CD4-positive, alpha-beta T cell treated with Interleukin-15 for 1 hour (primary cell): ENCODE results near the gene ST6GALNAC1.

Source experiments
- DNase-seq: peaks from one replicate; pipeline ENCODE4 v3.0.0-alpha.2; 2020

The ST6GALNAC1 gene

DNA sequence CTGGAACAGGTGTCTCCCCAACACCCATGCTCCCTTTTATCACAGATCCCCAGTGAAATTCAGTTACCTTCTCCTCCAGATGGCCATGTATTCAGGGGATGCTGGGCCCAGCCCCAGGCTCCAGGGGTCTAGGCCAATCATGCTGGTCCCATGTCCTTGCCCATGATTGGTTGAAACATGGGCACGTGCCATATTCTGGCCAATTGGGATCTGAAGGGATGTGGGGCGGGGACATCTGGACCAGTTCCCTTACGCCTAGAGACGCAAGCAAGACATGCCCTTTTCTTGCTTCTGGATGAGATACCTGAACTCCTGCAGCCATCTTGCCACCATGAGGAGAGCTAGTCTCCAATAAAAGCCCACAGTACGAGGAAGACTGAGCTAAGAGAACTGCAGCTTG, 31.0 kb upstream of the ST6GALNAC1 start:
- no peak for DNase-seq

DNA sequence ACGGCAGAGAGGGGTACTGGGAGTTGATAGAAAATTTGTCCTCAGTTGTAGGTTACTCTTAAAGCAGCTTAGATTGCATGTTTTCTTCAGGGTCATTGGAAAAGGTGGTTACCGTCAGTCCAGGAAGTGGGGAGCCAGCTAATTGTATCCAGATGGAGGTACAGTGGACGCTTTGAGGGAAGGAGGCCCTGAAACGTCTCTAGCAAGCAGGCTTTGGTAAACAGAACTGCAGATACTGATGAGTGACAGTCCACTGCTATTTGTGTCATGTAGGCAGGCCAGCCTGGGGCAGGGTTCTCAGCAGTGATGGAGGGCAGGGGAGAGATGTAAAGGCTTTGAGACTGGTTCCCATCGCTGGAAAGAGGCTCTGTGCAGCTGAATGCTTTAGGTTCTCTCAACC, 30.2 kb upstream of the ST6GALNAC1 start:
- no peak for DNase-seq

DNA sequence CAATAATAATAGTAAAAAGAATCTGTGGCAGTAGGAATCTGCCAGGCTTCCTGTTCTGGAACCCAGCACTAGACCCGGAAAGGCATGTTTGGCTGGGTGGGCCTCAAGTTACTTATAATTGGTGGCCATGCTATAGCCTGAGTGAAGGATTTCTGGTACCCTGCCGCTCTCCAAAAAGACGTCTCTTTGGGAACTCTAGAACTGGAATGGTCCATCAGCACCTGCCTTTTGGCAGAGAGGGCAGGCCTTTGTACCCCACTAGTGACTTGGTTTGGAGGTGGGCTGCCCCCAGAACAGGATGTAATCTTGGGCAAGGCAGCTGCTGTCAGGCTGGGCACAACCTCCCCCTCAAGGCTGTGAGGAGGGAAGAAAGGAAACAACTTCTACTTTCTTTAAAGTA, 29.3 kb upstream of the ST6GALNAC1 start:
- DNase-seq = no peak

DNA sequence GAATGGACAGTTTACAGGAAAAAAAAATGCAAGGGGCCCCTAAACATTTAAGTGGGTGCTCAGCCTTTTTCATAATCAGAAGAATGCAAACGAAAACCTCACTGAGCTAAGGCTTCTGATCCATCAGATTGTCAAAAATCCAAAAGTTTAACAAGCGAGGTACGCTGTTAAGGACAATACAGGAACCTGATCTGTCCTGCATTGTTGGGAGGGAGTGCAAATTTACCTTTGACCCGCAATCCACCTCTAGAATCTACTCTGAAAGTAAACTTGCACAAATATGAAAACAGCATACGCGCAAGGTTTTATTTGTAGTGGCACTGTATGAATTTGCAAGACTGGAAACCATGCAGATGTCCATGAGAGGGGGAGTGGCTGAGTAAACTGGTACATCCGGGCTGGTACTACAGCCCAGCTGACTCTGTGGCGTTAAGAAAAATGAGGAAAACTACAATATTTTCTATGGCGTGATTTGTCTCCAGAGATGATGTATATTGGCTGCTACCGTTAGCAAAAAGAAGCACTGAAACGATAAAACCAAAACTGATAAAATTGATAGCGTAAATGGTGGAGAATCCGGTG, 28.8 kb upstream of the ST6GALNAC1 start:
- no peak for DNase-seq

DNA sequence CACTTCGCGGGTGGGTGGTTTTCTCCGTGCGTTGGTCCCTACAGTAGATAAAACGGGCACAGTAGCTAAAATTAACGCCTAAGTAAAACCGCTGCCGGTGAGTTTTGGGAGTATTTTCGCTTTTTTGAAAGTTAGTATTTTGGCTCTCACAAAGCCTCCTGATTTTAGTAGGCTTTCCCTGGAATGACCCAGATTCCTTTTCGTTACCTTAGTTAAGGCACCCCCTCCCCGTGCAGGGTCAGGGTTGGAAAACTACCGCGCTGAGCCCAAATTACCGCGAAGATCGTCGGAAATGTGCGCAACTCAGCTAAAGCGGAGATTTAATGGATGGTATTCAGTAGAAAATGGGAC, 28.3 kb upstream of the ST6GALNAC1 start:
- no peak for DNase-seq

DNA sequence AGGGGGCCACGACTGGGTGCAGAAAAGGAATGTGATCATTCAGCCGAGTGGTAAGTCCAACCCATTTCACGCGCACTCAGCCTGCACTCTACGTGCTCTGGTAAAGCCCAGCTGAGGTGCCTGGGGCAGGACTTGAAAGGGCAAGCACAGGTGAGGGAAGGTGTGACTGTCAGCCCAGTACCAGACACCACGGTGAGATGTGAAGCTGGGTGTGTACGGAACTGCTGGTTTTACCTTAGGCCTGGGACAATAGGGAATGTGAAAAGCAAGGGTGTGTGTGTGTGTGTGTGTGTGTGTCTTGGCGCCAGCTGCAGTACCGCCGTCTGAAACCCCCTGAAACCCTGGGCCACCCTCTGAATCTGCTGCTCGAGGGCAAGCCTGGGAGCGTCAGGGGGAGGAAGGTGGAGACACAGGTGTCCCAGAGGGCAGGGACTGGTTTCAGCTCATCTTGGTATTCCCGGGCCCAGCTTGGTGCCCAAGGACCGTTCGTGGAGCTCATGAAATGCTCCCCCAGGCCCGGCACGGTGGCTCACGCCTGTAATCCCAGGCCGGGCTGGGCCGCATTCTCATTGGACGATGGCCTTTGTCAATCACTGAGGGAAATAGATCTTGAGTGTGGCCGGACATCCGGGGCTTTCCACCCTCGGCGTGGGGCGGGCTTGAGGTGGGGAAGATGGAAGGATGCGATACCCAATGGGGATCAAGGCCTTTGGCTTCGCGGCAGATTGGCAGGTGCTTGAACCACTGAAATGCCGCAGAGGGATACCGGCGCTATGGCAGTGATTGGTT, 27.8 kb upstream of the ST6GALNAC1 start:
- DNase-seq = peak; percentile 99

DNA sequence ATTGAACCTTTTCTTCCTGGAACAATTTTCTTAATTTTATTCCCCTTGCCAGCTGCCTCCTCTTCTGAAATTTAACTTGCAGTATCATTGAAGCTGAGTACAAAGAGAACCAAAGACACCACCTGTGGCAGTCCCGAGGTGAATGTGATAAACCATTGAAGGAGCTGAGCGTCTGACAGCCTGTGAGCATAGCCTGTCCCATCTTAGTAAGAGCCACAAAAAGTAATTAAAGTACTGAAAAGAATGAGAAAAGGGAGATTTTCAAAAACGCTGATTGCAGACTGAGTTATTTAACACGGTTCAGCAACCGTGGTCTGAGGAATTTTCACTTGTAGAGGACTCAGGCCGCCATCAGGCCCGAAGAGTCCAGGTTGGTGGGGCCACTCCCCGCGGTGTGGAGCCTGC, 27.2 kb upstream of the ST6GALNAC1 start:
- DNase-seq = no peak

DNA sequence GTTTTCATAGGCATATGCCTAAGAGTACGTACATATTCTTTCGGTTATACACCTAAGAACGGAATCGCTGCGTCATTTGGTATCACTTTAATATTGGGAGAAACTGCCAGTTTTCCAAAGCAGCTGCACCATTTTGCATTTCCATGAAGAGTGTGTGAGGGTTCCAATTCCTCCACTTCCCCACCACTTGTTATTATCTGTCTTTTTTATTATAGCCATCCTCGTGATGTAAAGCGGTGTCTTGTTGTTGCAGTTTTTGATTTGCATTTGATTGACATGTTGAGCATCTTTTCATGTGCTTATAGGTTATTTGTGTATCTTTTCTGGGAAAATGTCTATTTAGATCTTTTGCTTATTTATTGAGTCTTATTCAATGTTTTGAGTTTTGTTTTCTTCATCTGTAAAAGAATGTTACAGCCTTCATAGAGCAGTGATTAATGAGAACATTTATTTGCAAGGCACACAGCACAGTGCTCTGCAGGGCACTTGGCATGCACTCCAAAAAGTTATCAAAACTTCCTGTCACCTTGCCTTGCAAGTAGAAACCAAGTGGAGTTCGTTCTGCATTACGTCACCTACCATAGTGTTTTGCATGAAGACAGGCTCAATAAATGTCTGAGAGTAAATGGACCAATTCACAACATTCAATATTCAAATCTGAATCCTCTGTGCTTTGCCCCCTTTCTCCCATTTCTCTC, 26.6 kb upstream of the ST6GALNAC1 start:
- DNase-seq = no peak

DNA sequence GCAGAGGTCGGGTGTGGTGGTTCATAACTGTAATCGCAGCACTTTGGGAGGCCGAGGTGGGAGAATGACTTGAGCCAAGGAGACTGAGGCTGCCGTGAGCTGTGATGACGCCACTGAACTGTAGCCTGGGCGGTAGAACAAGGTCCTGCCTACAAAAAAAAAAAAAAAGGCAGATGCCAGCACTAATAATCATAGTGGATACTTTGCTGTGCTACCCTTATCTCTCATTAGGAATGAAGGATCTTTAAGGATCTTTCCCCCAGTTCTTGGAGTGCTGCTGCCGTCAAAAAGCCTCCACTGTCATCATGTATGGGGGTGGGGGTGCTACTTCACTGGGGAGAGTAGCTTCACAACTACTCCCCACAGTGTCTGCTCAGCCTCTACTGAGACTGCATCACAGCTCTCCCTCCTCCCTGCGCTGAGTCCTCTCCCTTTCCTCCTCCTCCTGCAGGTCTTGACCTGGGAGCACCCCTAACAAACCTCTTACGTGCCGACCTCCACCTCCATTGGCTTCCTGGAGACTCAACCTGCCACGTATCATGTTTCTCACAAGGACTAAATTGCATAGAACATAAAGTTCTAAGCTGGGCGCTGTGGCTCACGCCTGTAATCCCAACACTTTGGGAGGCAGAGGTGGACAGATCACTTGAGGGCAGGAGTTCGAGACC, 24.4 kb upstream of the ST6GALNAC1 start:
- no peak for DNase-seq

DNA sequence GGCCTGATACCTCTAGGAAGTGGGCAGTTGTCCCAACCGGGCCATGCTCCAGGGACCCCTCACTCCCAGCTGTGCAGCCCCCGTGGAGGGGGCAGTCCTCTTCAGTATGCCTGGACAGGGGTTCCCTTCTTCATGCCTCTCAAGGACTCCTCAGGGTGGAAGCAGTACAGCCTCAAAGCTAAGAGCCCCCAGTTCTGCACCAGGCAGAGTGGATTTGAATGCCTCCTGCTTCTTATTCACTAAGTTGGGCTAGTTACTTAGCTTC, 23.9 kb upstream of the ST6GALNAC1 start:
- no peak for DNase-seq

DNA sequence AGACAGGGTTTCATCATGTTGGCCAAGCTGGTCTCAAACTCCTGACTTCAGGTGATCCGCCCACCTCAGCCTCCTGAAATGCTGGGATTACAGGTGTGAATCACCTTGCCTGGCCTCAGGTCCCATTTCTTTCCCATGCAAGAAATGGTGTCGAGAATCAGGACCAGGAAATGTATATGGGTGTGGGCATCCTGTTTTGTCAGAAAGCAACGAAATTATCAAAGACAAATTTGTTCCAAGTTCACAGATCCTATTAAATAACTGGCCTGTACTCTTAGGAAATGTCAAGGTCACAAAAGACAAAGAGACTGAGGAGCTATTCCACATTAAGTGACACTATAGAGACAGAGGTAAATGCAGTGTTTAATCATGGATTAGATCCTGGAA, 17.1 kb upstream of the ST6GALNAC1 start:
- DNase-seq = no peak

DNA sequence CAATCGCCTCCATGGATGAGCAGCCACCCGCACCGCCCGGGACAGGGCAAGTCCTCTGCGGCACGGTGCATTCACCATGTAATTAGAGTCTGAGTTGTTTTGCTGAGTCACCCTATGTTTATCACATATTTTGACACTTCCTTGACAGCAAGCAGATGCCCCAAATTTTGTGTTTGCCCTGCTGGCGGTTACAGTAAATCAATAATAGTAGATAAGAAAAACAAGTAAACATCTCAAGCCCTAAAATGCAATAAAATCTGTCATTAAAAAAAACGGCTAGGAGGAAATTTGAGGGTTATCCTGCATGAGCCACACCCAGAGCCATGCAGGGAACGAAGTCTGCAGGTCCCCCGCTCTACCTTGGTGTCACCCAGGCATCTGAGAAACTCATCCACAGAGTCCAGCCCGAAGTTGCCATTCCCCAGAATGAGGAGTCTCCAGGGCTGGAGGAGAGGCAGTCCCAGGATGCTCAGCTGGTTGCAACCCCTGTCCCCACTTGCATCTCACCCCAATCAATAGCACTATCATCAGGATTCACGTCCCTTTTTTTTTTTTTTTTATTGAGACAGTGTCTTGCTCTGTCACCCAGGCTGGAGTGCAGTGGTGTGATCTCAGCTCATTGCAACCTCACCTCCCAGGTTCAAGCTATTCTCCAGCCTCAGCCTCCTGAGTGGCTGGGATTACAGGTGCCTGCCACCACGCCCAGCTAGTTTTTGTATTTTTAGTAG, 16.5 kb upstream of the ST6GALNAC1 start:
- DNase-seq = peak; percentile 22

DNA sequence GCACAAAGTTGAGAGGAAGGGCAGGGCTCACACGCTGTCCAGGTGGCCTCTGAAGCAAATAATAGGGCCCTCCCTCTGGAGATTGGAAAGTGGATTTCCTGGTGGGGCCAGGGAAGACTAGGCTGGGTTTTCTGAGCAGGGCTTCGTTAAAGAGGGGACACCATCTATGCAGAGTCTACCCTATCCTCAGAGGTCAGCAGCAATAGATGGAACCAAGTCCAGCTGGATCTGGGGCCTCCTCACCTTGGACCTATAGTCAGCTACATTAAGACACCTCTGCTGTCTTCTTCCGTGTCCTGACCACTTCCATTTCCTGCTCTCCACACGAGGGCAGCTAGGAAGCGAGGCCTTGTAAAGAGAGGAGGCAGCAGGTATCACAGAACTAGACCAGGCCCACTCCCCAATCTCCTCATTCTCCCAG, 14.7 kb upstream of the ST6GALNAC1 start:
- no peak for DNase-seq

DNA sequence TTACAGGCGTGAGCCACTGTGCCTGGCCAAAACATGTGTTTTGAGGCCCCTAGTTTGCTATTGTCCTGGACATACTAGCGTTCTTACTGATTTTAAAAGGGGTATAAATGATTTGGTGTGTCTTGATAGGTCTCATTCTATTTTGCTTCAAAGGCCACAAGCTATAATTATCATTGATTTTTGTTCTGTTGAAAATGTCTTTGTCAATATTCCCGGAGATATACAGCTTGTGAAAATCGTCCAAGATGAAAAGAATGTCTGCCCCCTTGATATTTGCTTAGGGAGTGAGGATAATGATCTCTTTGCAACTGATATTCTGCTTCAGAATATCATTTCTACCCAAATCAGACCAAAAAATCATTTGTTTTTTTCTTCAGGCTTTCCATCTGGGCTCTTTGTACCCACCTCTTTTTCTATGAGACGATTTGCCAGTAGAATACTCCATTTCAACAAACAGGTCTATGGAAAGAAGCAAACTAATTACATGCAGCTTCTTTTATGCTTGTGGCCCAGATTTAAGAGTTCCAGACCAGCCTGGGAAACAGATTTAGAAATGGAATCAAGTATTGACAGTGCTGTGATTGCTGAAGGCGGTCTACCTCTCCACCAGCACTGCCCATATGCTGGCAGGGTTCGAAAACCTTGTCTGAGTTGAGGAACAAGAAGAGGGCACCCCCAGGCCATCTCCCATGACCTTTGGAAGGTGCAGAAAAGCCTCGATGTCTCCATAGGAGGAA, 14.1 kb upstream of the ST6GALNAC1 start:
- DNase-seq = no peak

DNA sequence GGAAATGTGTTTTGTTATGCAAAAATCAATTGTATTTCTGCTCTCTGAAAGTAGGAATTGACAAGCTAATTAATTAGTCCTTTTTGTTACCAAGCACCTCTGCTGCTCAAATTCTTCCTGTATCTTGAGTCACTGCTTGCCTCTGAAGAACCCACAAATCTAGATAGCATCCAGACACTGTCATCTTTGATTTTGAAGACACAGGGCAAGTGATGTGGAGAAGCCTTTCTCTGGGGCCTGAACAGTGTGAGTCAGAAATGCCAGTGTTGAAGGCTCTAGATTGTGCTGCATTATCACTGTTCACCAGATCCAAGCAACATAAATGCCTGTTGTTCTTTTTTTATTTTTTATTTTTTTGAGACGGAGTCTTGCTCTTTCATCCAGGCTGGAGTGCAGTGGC, 10.9 kb upstream of the ST6GALNAC1 start:
- DNase-seq = no peak

DNA sequence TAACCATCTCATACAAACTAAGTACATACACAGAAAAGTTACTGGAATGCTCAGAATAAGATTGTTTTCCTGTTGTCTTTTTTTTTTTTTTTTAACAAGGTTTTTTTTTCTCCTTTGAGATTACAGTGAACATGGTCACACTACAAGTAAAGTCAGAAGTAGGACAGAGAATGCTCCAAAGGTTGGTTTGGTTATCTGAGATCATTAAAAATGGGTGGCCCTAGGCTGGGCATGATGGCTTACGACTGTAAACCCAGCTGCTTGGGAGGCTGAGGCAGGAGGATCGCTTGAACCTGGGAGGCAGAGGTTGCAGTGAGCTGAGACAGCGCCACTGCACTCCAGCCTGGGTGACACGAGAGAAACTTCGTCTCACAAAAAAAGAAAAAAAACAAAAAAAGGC, 6.9 kb upstream of the ST6GALNAC1 start:
- no peak for DNase-seq

DNA sequence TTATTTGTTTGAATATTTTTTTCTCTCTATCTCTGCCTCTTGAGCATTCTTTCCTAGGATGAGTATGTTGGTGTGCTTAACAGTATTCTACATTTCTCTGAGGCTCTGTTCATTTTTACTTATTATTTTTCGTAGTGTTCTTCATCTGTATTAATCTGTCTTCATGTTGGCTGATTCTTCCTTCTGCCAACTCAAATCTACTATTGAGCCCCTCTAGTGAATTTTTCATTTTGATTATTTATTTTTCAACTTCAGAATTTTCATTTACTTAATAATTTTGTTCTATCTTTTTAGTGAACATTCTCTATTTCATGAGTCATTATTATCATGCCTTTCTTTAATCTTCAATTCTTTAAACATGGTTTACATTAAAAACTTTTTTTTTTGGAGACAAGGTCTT, 3.2 kb upstream of the ST6GALNAC1 start:
- DNase-seq = no peak

DNA sequence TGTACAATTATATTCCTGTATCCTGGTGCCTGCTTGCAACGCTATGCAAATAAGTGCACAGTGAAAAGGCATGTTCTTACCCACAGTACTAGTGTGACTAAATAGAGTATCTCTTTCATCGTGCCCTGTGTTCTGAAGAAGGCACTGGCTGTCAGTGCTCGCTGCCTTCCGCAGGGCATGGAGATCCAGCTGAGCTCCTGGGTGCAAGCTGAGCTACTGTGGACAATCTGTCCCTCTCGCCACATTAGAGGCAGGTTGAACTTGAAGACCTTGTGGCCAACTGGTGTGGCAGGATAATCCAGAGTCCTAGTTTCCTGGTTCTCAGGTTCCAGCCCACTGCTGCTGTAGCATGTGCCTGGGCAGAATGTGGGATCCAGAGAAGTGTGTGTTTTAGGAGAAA, 1.9 kb upstream of the ST6GALNAC1 start:
- no peak for DNase-seq

DNA sequence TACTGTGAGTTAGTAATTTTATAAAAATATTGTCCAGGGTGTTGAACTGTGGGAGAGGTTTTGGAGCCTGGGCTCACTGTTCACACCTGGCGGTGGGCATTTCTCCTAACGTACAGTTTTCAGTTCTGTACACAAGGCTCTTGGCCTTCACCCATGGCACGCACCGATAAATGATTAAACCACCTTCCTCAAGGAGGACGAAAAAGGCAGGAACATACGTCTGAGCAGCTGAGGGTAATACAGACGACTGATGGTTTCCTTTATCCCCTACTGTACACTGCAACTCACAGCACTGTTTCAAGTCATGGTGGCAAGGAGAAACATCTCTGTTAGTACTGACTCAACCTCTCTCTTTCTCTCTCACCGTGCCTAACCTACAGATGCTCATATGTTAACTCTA, 1.4 kb upstream of the ST6GALNAC1 start:
- no peak for DNase-seq

DNA sequence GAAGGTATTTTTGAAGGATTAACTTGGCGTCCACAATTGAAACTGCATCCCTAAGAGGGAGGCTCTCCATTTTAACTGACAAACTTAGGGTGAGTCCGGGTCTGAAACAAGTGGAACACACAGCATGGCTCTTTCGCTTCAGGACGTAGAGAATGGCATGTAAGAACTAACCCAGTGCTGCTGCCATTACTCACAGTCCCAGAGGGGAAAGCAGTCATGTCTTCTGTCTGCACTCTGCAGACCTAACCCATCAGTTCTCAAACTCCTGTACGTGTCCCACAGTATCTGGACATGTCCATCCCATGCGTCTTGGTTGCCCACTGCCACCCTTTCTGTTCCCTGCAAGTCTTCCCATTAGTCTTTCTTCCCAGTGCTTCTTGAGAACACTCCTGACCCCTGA, 563 bp downstream of the ST6GALNAC1 start:
- DNase-seq = no peak

DNA sequence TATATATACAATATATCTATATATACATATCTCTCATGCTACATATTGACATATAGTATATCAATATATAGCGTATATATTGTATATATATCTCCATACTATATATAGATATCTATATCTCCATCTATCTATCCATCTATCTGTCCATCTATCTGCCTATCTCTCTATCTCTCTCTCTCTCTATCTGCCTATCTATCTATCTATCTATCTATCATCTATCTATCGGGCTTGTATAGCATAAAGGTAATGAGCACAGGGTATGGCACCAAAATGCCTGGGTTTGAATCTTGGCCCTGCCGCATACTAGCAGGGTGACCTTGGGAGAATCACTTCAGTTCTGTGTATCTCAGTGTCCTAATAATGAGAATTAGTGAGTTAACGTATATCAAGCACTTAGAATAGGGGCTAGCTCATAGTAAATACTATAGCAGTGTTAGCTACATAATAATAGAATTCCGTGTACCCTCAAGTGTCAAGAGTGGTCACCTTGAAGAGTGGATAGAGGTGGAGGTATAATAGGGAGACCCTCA, 1.5 kb downstream of the ST6GALNAC1 start:
- no peak for DNase-seq

DNA sequence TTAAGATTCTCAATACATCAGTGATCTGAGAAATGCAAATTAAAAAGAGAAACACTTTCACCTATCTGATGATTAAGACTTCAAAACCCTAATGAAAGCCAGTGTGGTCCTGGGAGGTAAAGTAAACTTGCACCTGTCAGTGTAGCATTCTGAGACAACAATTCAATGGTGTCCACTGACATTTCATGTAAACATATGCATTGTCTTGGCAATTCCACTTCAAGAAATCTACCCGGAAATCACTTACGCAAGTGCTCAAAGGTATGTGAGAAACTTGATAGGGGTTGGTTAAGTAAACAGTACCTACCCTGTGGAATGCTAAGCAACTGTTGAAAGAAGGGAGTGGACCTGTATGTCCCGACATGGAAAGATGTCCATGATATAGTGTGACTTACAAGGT, 2.1 kb downstream of the ST6GALNAC1 start:
- DNase-seq = no peak
